A549 (cell line): ENCODE results near the gene IQCF6. TPM values are rescaled to one million over a fixed set of nuclear protein-coding genes. Genes with fewer than 3 reads are reported as not detected.
"Not testable (repeated sequence)": the region's sequence is repeated elsewhere in the genome, so short reads cannot be mapped to it uniquely, and the experiment has no call there.

Source experiments
- ATAC-seq, 2 experiments: fragments of 200-7000 bp in 1 of 2; fragments of >200 bp in 1 of 2; cut with Nextera tagmentation in 1 of 2; cut with Tn5 transposase in 1 of 2; 3 replicates each; pipeline versions ENCODE4 v1.8.0 to v1.9.1; 2018 to 2020; ENCODE audit warnings: mild to moderate bottlenecking in 1 of 2, moderate library complexity in 1 of 2
- CTCF ChIA-PET: fragments of 300-600 bp; sonication (Branson Sonifier 250); formaldehyde crosslinking; extraction: SDS; loops from one replicate; lab custom pipeline; 2021; ENCODE audit warnings: antibody characterized with exemption, inconsistent platforms; lab: Yijun Ruan, JAX
- POLR2A ChIA-PET: fragments of 350-600 bp; formaldehyde crosslinking; extraction: SDS; loops from one replicate; lab custom pipeline; 2021; ENCODE audit warnings: antibody characterized with exemption, inconsistent platforms; lab: Yijun Ruan, JAX
- DNase-seq, 2 experiments: peaks; one replicate each; pipeline versions ENCODE4 v3.0.0 to v3.0.0-alpha.2; 2011 to 2016; ENCODE audit warnings: low read depth in 1 of 2, low spot score in 1 of 2
- FAIRE-seq: peaks from 2 replicates; lab custom pipeline; 2011; peaks lifted over from hg19 to GRCh38; lab: Jason Lieb, UNC
- H3K27ac ChIP-seq, 2 experiments: fragments of >200 bp; sonication (Bioruptor Twin); formaldehyde crosslinking; 3 replicates each; pipeline ENCODE4 v1.5.1; 2016 to 2017
- H3K4me1 ChIP-seq: fragments of >200 bp; sonication (Bioruptor Twin); formaldehyde crosslinking; 3 replicates; pipeline ENCODE4 v1.6.1; 2016
- H3K4me2 ChIP-seq: fragments of >200 bp; sonication (Bioruptor Twin); formaldehyde crosslinking; 3 replicates; pipeline ENCODE4 v1.6.1; 2016
- H3K4me3 ChIP-seq: fragments of >200 bp; sonication (Bioruptor Twin); formaldehyde crosslinking; 3 replicates; pipeline ENCODE4 v1.5.1; 2016
- H3K9me3 ChIP-seq: fragments of >200 bp; sonication (Bioruptor Twin); formaldehyde crosslinking; 3 replicates; pipeline ENCODE4 v1.6.1; 2016
- BCL3 ChIP-seq: fragments of >200 bp; sonication (Bioruptor Twin); formaldehyde crosslinking; IDR thresholded peaks from 3 replicates; pipeline ENCODE4 v1.6.1; 2016
- EP300 ChIP-seq, 2 experiments: fragments of >200 bp; sonication (Bioruptor Twin); formaldehyde crosslinking; IDR thresholded peaks; 2 replicates in 1 of 2; 3 replicates in 1 of 2; pipeline ENCODE4 v1.6.1; 2016 to 2017
- FOXS1 ChIP-seq: fragments of 250-450 bp; sonication (Bioruptor Pico); IDR thresholded peaks from 2 replicates; pipeline ENCODE4 v1.5.0; 2020; ENCODE audit warnings: mild to moderate bottlenecking, moderate library complexity
- GATA3 ChIP-seq: IDR thresholded peaks from 2 replicates; pipeline ENCODE4 v1.6.1; 2012; ENCODE audit warnings: borderline replicate concordance
- HDAC2 ChIP-seq: fragments of 200-600 bp; sonication (generic); IDR thresholded peaks from 2 replicates; pipeline ENCODE4 v1.6.1; 2016
- HMGXB4 ChIP-seq: fragments of 250-450 bp; sonication (Bioruptor Pico); IDR thresholded peaks from 2 replicates; pipeline ENCODE4 v1.5.0; 2021; ENCODE audit warnings: mild to moderate bottlenecking, moderate library complexity, borderline replicate concordance
- HOXA7 ChIP-seq: fragments of 250-450 bp; sonication (Bioruptor Pico); IDR thresholded peaks from 2 replicates; pipeline ENCODE4 v1.5.0; 2020; ENCODE audit warnings: mild to moderate bottlenecking, moderate library complexity
- KDM1A ChIP-seq: fragments of 200-600 bp; sonication (generic); IDR thresholded peaks from 2 replicates; pipeline ENCODE4 v1.6.1; 2016; ENCODE audit warnings: low read depth, mild to moderate bottlenecking
- KDM5A ChIP-seq: fragments of 200-600 bp; sonication (generic); IDR thresholded peaks from 2 replicates; pipeline ENCODE4 v1.6.1; 2016; ENCODE audit warnings: antibody characterized with exemption, mild to moderate bottlenecking
- MAFK ChIP-seq: fragments of 450-650 bp; IDR thresholded peaks from 2 replicates; pipeline ENCODE4 v1.6.1; 2014; ENCODE audit not compliant: partially characterized antibody
- NFE2L2 ChIP-seq: fragments of 150-350 bp; conservative IDR thresholded peaks from 2 replicates; pipeline ENCODE4 v1.6.1; 2014; ENCODE audit warnings: low read length
- PHF8 ChIP-seq: fragments of 200-600 bp; sonication (generic); IDR thresholded peaks from 2 replicates; pipeline ENCODE4 v1.6.1; 2016; ENCODE audit warnings: low read depth, mild to moderate bottlenecking, antibody characterized with exemption, moderate library complexity, borderline replicate concordance
- POLR2AphosphoS2 ChIP-seq: conservative IDR thresholded peaks from 2 replicates; pipeline ENCODE4 v1.6.1; 2012; ENCODE audit warnings: low read length, improper control_type of control experiment, inconsistent platforms
- RARB ChIP-seq: fragments of 250-450 bp; sonication (Bioruptor Pico); IDR thresholded peaks from 2 replicates; pipeline ENCODE4 v1.8.0; 2021; ENCODE audit warnings: mild to moderate bottlenecking, moderate library complexity
- RCOR1 ChIP-seq: fragments of 150-350 bp; IDR thresholded peaks from 2 replicates; pipeline ENCODE4 v1.6.1; 2014; ENCODE audit warnings: antibody characterized with exemption, low read length, low read depth
- RFX5 ChIP-seq: fragments of 450-650 bp; IDR thresholded peaks from 2 replicates; pipeline ENCODE4 v1.7.1; 2014; ENCODE audit warnings: antibody characterized with exemption, mild to moderate bottlenecking, moderate library complexity
- TFCP2L1 ChIP-seq: fragments of 250-450 bp; sonication (Bioruptor Pico); IDR thresholded peaks from 2 replicates; pipeline ENCODE4 v1.5.0; 2021; ENCODE audit warnings: mild to moderate bottlenecking
- TP53 ChIP-seq: fragments of 250-450 bp; sonication (Bioruptor Pico); IDR thresholded peaks from 2 replicates; pipeline ENCODE4 v1.5.0; 2021; ENCODE audit warnings: mild to moderate bottlenecking, moderate library complexity
- ZFP36 ChIP-seq: fragments of 450-650 bp; IDR thresholded peaks from 2 replicates; pipeline ENCODE4 v1.6.1; 2014; ENCODE audit warnings: borderline replicate concordance; ENCODE audit not compliant: partially characterized antibody
- ZSCAN20 ChIP-seq: fragments of 250-450 bp; sonication (Bioruptor Pico); IDR thresholded peaks from 2 replicates; pipeline ENCODE4 v1.8.0; 2022; ENCODE audit warnings: mild to moderate bottlenecking, moderate library complexity
- WGBS: methylation state at CpG from one replicate; pipeline ENCODE4 v1.1.6; 2017; ENCODE audit errors: missing lambda C conversion rate; 5-methylcytosine and 5-hydroxymethylcytosine counted together
- polyA plus RNA-seq, 4 experiments: library from polyadenylated mRNA; depleted of rRNA in 3 of 4; stranded (reverse); fragments of >200 nt; fragmentation: RNase III in 1 of 4; extraction: RNeasy Plus Mini Kit Qiagen cat#74134 plus additional on column Dnase treatment in 1 of 4; gene quantifications; 2 replicates in 3 of 4; 3 replicates in 1 of 4; pipeline ENCODE4 v1.2.3, GENCODE V29; 2011 to 2017

IQCF6 gene
- polyA plus RNA-seq, 2 of the 4 experiments (the other 2 are of a cell fraction) = not detected

GRCh38 chr3:51777985-51778384 is 1.1 kb downstream of the IQCF6 start (continued):
- TF ChIP-seq BCL3 = no peak
- no peak for TF ChIP-seq HMGXB4 (CRISPR knock-in tag)
- no peak for TF ChIP-seq EP300 (IDR thresholded peaks at IDR 0.05)
- TF ChIP-seq, all 56 proteins: peak for 0

- CTCF ChIA-PET = interaction anchor here (1.0 to 1.3 kb wide), 2 partner anchors 26 to 29 kb away, joined by 3 to 5 read pairs; no protein-coding TSS in a partner anchor
- WGBS = 0% methylated on average over 4 of the region's 4 CpGs
- Histone ChIP-seq H3K27ac (no peak overlapping the region), H3K4me2 (no peak overlapping the region), H3K4me1 (no peaks in the 10 kb centered on the region), H3K4me3 (no peak overlapping the region), H3K9me3 (no peaks in the 10 kb centered on the region)
- no peak for DNase-seq
- FAIRE-seq = no peak
- POLR2A ChIA-PET = no interaction called here
- no peak for ATAC-seq
- no peak for TF ChIP-seq BCL3
- TF ChIP-seq RCOR1 = no peak
- TF ChIP-seq TFCP2L1 (CRISPR knock-in tag) = no peak
Observed at GRCh38 chr3:51773529-51774056, 5.4 kb downstream of the IQCF6 start.

- H3K4me1 ChIP-seq = no peaks in the 10 kb centered on the region
- no peak for DNase-seq
- H3K27ac ChIP-seq = no peak overlapping the region
- TF ChIP-seq FOXS1 (no peak), MAFK (peak; percentile 51)
- CTCF ChIA-PET = no interaction called here
- no peak for ATAC-seq
- no peak for FAIRE-seq
- POLR2A ChIA-PET = no interaction called here
- no peak overlapping the region for H3K4me3 ChIP-seq
- no peaks in the 10 kb centered on the region for H3K9me3 ChIP-seq
- no peak overlapping the region for H3K4me2 ChIP-seq
Observed at GRCh38 chr3:51759203-51759602, 19.8 kb downstream of the IQCF6 start.

GRCh38 chr3:51753763-51754750 is 25.0 kb downstream of the IQCF6 start:
- CTCF ChIA-PET, H3K4me1 ChIP-seq, H3K27ac ChIP-seq, H3K4me2 ChIP-seq, DNase-seq, H3K9me3 ChIP-seq, H3K4me3 ChIP-seq, FAIRE-seq, ATAC-seq, POLR2A ChIA-PET: not testable (repeated sequence)
- 35% methylated on average over 13 of the region's 13 CpGs for WGBS

- no peak overlapping the region for H3K27ac ChIP-seq
- no peak for TF ChIP-seq ZFP36
- no peak for TF ChIP-seq HDAC2
- no peak for TF ChIP-seq NFE2L2
- TF ChIP-seq KDM1A = no peak
- no peak for TF ChIP-seq RCOR1
- TF ChIP-seq ZSCAN20 (CRISPR knock-in tag) = no peak
- TF ChIP-seq TP53 (CRISPR knock-in tag) = no peak
- no peak for TF ChIP-seq KDM5A
- TF ChIP-seq RARB (CRISPR knock-in tag) = no peak
- no peak for TF ChIP-seq HOXA7 (CRISPR knock-in tag)
- TF ChIP-seq PHF8 = no peak
- no peak for TF ChIP-seq POLR2AphosphoS2
- TF ChIP-seq GATA3 = no peak
- no peak for TF ChIP-seq RFX5
- no peak for FAIRE-seq
- ChIA-PET POLR2A (no interaction called here), CTCF (interaction anchor here (0.6 kb wide), 1 partner anchor 17 kb away, joined by 3 read pairs; no protein-coding TSS in a partner anchor)
- H3K4me3 ChIP-seq = no peak overlapping the region
- H3K4me2 ChIP-seq = no peak overlapping the region
- ATAC-seq = no peak
- DNase-seq = no peak
- H3K9me3 ChIP-seq = no peaks in the 10 kb centered on the region
- WGBS = 18% methylated on average over 2 of the region's 2 CpGs
- no peaks in the 10 kb centered on the region for H3K4me1 ChIP-seq
Observed at GRCh38 chr3:51751287-51751686, 27.8 kb downstream of the IQCF6 start.
